ENCODE results near the gene DVL3. TPM values are rescaled to one million over a fixed set of nuclear protein-coding genes. Genes with fewer than 3 reads are reported as not detected.

The DVL3 gene
- total RNA-seq, 2 donors from 2014 or later: 43.5 to 66.1 TPM

GRCh38 chr3:184171562-184171961 lies 16.4 kb downstream of the DVL3 start:
- H3K4me3 ChIP-seq: no peak overlapping the region
- no peaks in the 10 kb centered on the region for H3K9me3 ChIP-seq
- H3K4me1 ChIP-seq: peaks cover 0 to 20% of the 10 kb centered on the region in 2 donors
- DNase-seq (ENCODE audit: low spot score): no peak
- H3K27ac ChIP-seq: no peak overlapping the region
- no peaks in the 10 kb centered on the region for H3K27me3 ChIP-seq
- TF ChIP-seq, protein P1, sequence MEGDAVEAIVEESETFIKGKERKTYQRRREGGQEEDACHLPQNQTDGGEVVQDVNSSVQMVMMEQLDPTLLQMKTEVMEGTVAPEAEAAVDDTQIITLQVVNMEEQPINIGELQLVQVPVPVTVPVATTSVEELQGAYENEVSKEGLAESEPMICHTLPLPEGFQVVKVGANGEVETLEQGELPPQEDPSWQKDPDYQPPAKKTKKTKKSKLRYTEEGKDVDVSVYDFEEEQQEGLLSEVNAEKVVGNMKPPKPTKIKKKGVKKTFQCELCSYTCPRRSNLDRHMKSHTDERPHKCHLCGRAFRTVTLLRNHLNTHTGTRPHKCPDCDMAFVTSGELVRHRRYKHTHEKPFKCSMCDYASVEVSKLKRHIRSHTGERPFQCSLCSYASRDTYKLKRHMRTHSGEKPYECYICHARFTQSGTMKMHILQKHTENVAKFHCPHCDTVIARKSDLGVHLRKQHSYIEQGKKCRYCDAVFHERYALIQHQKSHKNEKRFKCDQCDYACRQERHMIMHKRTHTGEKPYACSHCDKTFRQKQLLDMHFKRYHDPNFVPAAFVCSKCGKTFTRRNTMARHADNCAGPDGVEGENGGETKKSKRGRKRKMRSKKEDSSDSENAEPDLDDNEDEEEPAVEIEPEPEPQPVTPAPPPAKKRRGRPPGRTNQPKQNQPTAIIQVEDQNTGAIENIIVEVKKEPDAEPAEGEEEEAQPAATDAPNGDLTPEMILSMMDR (IDR thresholded peaks at IDR 0.05): no peak
- peaks cover 51% of the 10 kb centered on the region for H3K36me3 ChIP-seq

DNA sequence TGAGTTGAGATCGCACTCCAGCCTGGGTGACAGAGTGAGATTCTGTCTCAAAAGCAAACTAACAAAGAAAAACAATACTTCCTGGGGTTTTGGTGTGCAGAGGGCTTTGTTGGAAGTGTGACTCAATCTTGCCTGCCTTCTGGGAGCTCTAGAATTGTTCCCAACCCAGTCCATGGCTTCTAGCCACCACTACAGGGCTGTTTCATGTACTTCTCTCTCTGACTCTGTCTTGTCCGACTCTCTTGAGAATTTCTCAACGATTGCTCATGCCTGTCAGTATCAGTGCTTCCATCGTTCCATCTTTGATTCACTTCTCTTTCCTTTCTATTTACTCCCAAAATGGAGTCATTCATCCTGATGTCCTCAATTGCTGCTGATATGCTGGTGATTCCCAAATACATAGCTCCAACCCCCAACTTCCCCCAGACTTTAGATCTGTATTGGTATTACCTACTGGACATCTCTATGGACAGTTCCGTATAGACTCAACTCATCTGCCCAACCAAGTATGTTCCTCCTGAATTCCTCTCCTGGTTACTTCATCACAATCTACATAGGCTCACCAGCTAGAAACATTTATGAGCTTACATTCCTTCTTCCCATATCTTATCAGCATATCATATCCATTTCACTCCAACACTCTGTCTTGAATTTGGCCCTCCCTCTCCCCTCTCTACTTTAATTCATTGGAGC lies 17.6 kb downstream of the DVL3 start:
- DNase-seq (ENCODE audit: low spot score): no peak
- Histone ChIP-seq H3K9me3 (no peaks in the 10 kb centered on the region), H3K36me3 (peaks cover 48% of the 10 kb centered on the region), H3K27ac (no peak overlapping the region), H3K4me3 (no peak overlapping the region), H3K4me1 (peaks cover 0 to 33% of the 10 kb centered on the region in 2 donors), H3K27me3 (no peaks in the 10 kb centered on the region)
- TF ChIP-seq, protein P1 (IDR thresholded peaks at IDR 0.05): no peak

DNA sequence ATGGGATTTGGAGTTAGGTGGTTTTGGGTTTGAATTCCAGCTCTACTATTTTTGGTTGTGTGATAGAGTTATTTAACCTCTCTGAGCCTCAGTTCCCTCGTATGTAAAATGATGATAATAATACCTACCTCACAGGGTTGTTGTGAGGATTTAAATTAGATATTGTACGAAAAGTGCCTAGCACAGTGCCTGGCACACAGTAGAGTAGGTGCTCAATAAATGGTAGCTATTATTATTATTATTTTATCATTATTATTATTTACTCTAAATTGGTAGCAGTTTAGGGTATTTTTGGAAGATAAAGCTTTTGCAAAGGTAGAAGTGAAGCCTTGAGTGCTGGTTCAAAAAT lies 18.2 kb downstream of the DVL3 start:
- Histone ChIP-seq H3K36me3 (peaks cover 48% of the 10 kb centered on the region), H3K27ac (no peak overlapping the region), H3K9me3 (no peaks in the 10 kb centered on the region), H3K4me1 (peaks cover 0 to 38% of the 10 kb centered on the region in 2 donors), H3K27me3 (no peaks in the 10 kb centered on the region), H3K4me3 (no peak overlapping the region)
- TF ChIP-seq, protein P1 (IDR thresholded peaks at IDR 0.05): no peak
- no peak for DNase-seq (ENCODE audit: low spot score)

- no peaks in the 10 kb centered on the region for H3K27me3 ChIP-seq
- no peaks in the 10 kb centered on the region for H3K9me3 ChIP-seq
- peaks cover 0 to 42% of the 10 kb centered on the region in 2 donors for H3K4me1 ChIP-seq
- no peak overlapping the region for H3K4me3 ChIP-seq
- peaks cover 53% of the 10 kb centered on the region for H3K36me3 ChIP-seq
- H3K27ac ChIP-seq: peak overlapping the region; percentile 26 to 49
- no peak for DNase-seq (ENCODE audit: low spot score)
- TF ChIP-seq, protein P1 (IDR thresholded peaks at IDR 0.05): no peak
These were observed 19.1 kb downstream of the DVL3 start for GRCh38 chr3:184174284-184174645.

DNA sequence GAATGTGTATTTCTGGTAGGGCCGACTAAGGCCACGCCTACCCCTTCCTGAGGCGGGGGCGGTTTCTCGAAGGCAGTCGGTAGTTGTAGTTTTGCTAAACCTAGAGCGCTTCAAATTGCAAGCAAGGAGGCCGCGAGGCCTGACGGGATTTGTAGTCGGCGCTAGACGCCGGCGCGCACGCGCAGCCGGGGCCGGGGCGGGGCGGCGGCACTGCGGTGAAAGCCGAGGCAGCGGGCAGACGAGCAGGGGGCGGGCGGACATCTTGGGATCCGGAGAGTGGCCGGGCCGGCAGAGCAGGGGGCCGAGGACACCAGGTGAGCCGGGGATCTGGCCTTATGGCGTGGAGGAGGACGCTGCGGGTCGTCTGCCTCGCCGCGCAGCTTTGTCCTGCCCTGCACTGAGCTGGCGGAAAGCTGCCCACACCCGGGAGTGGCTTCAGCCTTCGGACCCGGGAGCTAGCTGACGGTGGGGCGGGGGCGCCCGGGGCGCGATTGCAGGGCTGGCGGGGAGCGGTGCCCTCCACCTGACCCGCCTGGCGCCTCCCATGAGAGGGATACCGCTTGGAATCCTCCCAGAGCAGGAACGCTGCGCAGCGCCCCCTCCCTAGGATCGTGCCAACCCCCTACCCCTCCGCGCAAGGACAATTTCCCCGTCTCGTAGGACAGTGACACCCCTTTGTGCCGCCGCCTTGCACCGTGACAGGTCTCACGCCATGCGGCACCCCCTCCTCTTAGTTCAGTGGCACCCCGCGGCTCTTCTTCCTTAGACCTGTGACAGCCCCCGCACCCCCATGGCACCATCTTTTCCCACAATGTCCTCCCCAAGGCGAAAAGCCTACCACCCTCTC lies 19.7 kb downstream of the DVL3 start, which contains the start of gene AP2M1:
TSS of gene AP2M1 (plus strand) at position 210 of the 847 bp plus-strand sequence. CDS start 2,139 bp downstream, outside the sequence.
- H3K4me3 ChIP-seq: peak within 1 kb of the TSS; percentile 99 to 100
- peak; percentile 99 for DNase-seq (ENCODE audit: low spot score)
- H3K4me1 ChIP-seq: peaks cover 0 to 42% of the 10 kb centered on the region in 2 donors
- peaks cover 53% of the 10 kb centered on the region for H3K36me3 ChIP-seq
- H3K9me3 ChIP-seq: no peaks in the 10 kb centered on the region
- TF ChIP-seq, protein P1 (IDR thresholded peaks at IDR 0.05): peak in 1 of 2 donors; percentile 23
- peak within 1 kb of the TSS; percentile 97 to 99 for H3K27ac ChIP-seq
- no peaks in the 10 kb centered on the region for H3K27me3 ChIP-seq

Data from right atrium auricular region (tissue), 2 donors.